Measurements from ENCODE around the gene CASQ2. TPM values are rescaled to one million over a fixed set of nuclear protein-coding genes. Genes with fewer than 3 reads are reported as not detected.
A peak's percentile ranks its signal among the peaks of the same experiment; 100 is the strongest.

CASQ2 gene
- total and polyA plus RNA-seq, 9 of the 15 experiments (the other 6 are each of a cell fraction or from before 2014, with no cell fraction given): not detected

GRCh38 chr1:115655306-115655663 lies 113.2 kb downstream of the CASQ2 start (continued):
- TF ChIP-seq EP400 (IDR thresholded peaks at IDR 0.05): peak; percentile 25; the same call in 1 of the 2 replicates
- no peak for TF ChIP-seq E2F1 (CRISPR knock-in tag; IDR thresholded peaks at IDR 0.05)
- TF ChIP-seq MIER1 (IDR thresholded peaks at IDR 0.05; ENCODE audit: low read depth): no peak
- TF ChIP-seq TEAD4 (IDR thresholded peaks at IDR 0.05; ENCODE audit: low read length): peak; percentile 34; the same call in 1 of the 2 replicates
- no peak for TF ChIP-seq TEAD4 (CRISPR knock-in tag; IDR thresholded peaks at IDR 0.05; ENCODE audit: borderline replicate concordance)
- 0 out of 4 replicates have a peak, but pooled peaks of 1 of the 2 experiments have one; percentile 14 for TF ChIP-seq RCOR1 (IDR thresholded peaks at IDR 0.05; ENCODE audit: borderline replicate concordance in 1 of 2, low read depth in 2 of 2, low read length in 2 of 2)
- TF ChIP-seq BHLHE40 (IDR thresholded peaks at IDR 0.05; ENCODE audit: low read length): peak; percentile 34; the same call in 1 of the 2 replicates
- TF ChIP-seq WHSC1 (IDR thresholded peaks at IDR 0.05; ENCODE audit: low read length): no peak
- no peak for TF ChIP-seq ZFP91 (CRISPR knock-in tag; IDR thresholded peaks at IDR 0.05)
- TF ChIP-seq ZNF785 (CRISPR knock-in tag; IDR thresholded peaks at IDR 0.05): no peak
- TF ChIP-seq CBX8 (IDR thresholded peaks at IDR 0.05; ENCODE audit: borderline replicate concordance, extremely low read depth, low read depth, low read length, poor library complexity, severe bottlenecking): no peak
- 0 out of 2 replicates have a peak, but pooled peaks have one; percentile 5 for TF ChIP-seq NFIC (IDR thresholded peaks at IDR 0.05)
- no peak for TF ChIP-seq NR4A1 (CRISPR knock-in tag; IDR thresholded peaks at IDR 0.05)
- 0 out of 2 replicates have a peak, but pooled peaks have one; percentile 20 for TF ChIP-seq NR4A1 (tag; IDR thresholded peaks at IDR 0.05)
- TF ChIP-seq ETS2 (tag; IDR thresholded peaks at IDR 0.05; ENCODE audit: borderline replicate concordance, poor library complexity, severe bottlenecking): no peak
- TF ChIP-seq NFE2 (IDR thresholded peaks at IDR 0.05; ENCODE audit: low read depth): peak; percentile 31; the same call in 1 of the 2 replicates
- TF ChIP-seq TAL1 (IDR thresholded peaks at IDR 0.05): peak; percentile 55
- TF ChIP-seq CREB5 (CRISPR knock-in tag; IDR thresholded peaks at IDR 0.05): no peak
- TF ChIP-seq KAT8 (IDR thresholded peaks at IDR 0.05; ENCODE audit: low read depth): no peak
- no peak for TF ChIP-seq ZBTB12 (CRISPR knock-in tag; IDR thresholded peaks at IDR 0.05)
- peak; percentile 70 for TF ChIP-seq CXXC5 (CRISPR knock-in tag; IDR thresholded peaks at IDR 0.05)
- TF ChIP-seq ZNF639 (CRISPR knock-in tag; conservative IDR thresholded peaks at IDR 0.05 in 1 of 2, IDR thresholded peaks at IDR 0.05 in 1 of 2): peak in 1 of 2 experiments; percentile 48; a peak in 1 of 4 replicates
- peak; percentile 41; the same call in 1 of the 2 replicates for TF ChIP-seq SMARCA4 (IDR thresholded peaks at IDR 0.05)

Measured in K562 (cell line).